GM12801 (cell line): ENCODE data around the gene CACNA1E.

Experiments
- TF ChIP-seq, protein P1 (sequence below): IDR thresholded peaks from one replicate; pipeline ENCODE4 v1.5.1; 2011; ENCODE audit warnings: control low read depth; ENCODE audit not compliant: insufficient read length; ENCODE audit errors: extremely low read depth

Gene CACNA1E

DNA sequence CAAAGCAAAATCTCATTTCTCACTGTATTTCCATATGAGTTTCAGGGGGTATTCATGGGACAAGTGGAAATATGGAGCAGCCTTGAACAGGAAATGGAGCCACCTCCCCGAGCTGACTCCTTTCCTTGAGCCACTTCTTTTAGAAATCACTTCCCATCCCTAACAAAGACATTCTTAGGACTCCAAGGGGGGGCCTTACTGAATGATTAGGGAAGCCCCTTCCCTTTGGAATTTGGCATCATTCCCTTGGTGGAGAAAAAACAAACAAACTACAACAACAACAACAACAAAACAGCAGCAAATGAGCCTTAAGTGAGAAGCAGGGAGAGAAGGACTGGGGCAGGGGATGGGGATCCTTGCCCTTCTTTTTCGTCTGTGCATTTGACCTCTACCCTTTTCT lies 299.9 kb downstream of the CACNA1E start:
- TF ChIP-seq, protein P1, sequence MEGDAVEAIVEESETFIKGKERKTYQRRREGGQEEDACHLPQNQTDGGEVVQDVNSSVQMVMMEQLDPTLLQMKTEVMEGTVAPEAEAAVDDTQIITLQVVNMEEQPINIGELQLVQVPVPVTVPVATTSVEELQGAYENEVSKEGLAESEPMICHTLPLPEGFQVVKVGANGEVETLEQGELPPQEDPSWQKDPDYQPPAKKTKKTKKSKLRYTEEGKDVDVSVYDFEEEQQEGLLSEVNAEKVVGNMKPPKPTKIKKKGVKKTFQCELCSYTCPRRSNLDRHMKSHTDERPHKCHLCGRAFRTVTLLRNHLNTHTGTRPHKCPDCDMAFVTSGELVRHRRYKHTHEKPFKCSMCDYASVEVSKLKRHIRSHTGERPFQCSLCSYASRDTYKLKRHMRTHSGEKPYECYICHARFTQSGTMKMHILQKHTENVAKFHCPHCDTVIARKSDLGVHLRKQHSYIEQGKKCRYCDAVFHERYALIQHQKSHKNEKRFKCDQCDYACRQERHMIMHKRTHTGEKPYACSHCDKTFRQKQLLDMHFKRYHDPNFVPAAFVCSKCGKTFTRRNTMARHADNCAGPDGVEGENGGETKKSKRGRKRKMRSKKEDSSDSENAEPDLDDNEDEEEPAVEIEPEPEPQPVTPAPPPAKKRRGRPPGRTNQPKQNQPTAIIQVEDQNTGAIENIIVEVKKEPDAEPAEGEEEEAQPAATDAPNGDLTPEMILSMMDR = no peak

DNA sequence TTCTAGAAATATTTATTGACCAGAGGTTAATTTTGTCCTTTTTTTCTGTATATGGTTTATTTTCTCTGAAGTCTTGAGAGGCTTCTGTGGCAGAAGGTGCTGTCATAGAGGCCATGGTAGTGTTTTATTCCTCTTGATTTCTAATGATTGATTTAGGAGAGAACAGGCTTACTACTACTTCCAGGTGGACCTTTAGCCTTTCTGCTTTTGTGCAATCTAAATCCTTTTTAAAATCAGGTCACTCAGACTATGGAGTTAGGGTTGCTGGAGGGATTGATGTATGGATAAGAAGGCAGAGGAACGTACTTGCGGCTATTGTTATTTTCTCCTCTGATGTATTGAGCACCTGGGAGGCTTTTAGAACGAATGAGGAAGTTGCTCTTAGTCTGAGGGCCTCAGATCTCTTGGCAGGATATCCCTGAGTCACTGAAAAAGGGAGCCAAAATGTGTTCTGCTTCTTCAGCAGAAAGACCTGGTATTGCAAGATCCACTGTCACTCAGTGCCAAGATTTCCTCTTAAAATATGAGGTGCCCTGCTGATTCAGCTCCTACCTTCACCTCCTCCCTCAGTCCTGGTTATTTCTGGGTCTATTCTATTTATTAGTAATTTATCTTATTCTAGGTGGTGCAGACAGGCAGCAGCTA lies 300.8 kb downstream of the CACNA1E start:
- TF ChIP-seq, protein P1 = no peak

DNA sequence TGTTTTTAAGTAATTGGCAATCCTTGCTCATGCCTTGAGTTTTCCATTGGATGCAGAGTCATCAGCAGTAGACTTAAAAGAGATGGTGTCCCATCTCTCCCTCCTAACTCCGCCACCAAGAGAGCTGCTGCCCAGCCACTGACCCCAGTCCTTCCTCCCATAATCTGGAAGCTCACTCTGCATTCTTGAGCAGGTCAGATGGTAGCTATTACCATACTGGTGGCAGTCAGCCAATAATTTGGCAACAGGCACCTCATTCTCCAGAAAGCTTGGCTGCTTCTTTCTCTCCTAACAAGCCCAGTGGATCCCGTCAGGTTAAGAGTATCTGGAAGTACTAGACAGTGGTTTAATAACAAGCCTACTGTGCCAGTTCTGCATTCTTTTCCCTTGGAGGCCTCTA lies 306.1 kb downstream of the CACNA1E start:
- TF ChIP-seq, protein P1 = no peak

DNA sequence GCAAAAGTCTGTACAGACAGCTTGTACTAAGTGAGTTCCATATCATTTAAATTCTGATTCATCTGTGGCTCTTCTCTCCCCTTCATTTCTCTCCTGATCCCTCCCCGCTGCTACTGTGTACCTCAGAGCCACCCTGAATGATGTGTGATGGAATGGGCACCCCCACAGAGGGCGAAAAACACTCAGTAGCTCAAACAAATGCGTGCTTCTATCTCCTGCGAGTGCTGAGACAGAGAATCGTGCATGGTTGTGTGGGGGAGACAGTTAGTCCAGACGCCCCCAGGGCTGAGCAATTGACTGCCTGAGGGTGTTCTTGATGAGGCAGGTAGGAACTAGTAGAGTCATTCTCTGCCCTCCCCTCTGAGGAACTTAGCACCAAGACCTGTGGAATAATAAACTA lies 308.4 kb downstream of the CACNA1E start:
- TF ChIP-seq, protein P1 = no peak

DNA sequence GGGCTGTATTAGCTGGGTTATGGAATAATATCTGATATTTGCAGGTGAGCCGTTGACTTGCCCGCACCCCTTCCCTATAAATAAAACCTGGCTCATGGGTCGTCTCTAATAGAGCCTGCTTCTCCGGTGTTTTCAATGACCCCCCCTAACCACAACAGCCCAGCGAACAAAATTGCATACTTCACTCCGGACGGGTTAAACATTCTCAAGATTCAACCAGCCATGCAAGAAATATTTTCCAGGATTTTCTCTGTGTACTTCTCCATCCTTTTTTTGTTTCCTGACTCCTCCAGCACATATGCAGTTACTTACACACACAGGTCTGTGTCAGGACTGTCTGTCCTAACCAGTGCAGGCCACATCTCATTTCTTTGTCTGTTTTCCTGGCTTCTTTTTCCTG lies 310.5 kb downstream of the CACNA1E start:
- TF ChIP-seq, protein P1 = no peak

DNA sequence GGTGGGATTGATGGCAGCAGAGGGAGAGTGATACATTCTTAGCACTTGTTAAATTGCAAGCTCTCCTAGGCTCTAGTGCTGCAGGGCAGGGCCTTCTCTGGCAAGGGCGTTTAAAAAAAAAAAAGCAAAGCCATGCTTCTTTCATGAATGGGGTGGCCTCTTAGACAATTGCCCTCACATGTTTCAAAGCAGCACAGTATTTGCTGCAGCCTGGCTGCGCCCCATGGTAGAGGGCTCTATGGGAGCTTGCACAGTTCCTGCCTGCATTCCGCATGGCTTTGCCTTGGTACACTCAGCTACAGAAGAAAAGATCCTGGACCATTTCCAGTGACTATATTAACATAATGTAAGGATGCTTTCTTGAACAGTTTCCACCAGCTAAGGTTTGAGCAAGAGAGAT lies 311.0 kb downstream of the CACNA1E start:
- TF ChIP-seq, protein P1 = no peak

DNA sequence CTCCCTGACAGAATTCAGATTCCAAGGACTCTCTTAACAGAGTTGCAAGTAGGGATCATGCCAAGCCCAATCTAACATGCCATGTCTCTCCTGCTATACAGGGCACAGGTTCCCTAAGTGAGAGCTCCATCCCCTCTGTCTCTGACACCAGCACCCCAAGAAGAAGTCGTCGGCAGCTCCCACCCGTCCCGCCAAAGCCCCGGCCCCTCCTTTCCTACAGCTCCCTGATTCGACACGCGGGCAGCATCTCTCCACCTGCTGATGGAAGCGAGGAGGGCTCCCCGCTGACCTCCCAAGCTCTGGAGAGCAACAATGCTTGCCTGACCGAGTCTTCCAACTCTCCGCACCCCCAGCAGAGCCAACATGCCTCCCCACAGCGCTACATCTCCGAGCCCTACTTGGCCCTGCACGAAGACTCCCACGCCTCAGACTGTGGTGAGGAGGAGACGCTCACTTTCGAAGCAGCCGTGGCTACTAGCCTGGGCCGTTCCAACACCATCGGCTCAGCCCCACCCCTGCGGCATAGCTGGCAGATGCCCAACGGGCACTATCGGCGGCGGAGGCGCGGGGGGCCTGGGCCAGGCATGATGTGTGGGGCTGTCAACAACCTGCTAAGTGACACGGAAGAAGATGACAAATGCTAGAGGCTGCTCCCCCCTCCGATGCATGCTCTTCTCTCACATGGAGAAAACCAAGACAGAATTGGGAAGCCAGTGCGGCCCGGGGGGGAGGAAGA lies 315.0 kb downstream of the CACNA1E start:
- TF ChIP-seq, protein P1 = no peak
